Measurements from ENCODE around the gene NUDT19.
"Not testable (repeated sequence)": the region's sequence is repeated elsewhere in the genome, so short reads cannot be mapped to it uniquely, and the experiment has no call there.

NUDT19 gene

GRCh38 chr19:32691291-32691951 lies at the start of gene NUDT19:
NUDT19 (plus strand) TSS chr19:32691821; CDS start chr19:32691961, 140 bp downstream.
- DNase-seq (ENCODE audit: extremely low read depth in 1 of 2, low read depth in 1 of 2): peak; percentile 59 to 79

GRCh38 chr19:32642771-32643170 lies 48.9 kb upstream of the NUDT19 start:
- peak; percentile 16 to 69 for DNase-seq (ENCODE audit: extremely low read depth in 1 of 2, low read depth in 1 of 2)

DNA sequence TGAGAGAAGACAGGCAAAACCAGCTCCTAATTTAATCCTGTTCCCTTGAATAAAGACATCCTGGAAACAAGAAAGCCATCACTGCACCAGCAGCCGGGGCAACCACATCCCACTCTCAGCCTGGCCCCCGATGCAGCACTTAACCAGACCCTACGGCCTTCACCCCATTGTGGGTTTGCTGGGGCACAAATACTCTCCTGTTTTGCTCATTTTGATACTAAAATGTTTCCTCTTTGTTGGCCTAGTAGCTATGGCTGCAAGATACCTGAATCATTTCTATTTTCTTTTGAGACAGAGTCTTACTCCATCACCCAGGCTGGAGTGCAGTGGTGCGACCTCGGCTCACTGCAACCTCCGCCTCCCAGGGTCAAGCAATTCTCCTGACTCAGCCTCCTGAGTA lies 45.1 kb upstream of the NUDT19 start:
- DNase-seq (ENCODE audit: extremely low read depth in 1 of 2, low read depth in 1 of 2): peak; percentile 7 to 29

- no peak for DNase-seq (ENCODE audit: extremely low read depth in 1 of 2, low read depth in 1 of 2)
These were observed 44.3 kb upstream of the NUDT19 start for GRCh38 chr19:32647361-32647760.

DNA sequence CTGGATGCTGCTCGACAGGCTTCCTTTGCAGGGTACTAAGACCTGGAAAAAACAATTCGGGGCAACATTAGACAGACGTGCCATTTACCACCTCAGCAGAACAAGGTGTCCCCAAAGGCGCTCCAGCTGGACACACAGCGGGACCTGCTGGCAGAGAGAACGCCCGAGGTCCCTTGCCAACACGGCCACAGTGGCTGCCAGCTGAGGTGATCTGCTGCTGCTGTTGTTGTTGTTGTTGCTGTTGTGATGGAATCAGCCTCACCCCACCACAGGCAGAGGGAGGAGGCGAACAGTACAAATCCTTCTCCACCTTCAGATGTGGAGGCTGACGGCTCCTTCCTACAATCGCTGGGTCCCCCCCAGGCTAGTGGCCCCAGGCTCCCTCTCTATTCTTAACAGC lies 41.9 kb upstream of the NUDT19 start:
- no peak for DNase-seq (ENCODE audit: extremely low read depth in 1 of 2, low read depth in 1 of 2)

GRCh38 chr19:32650671-32651070 lies 41.0 kb upstream of the NUDT19 start:
- no peak for DNase-seq (ENCODE audit: extremely low read depth in 1 of 2, low read depth in 1 of 2)

DNA sequence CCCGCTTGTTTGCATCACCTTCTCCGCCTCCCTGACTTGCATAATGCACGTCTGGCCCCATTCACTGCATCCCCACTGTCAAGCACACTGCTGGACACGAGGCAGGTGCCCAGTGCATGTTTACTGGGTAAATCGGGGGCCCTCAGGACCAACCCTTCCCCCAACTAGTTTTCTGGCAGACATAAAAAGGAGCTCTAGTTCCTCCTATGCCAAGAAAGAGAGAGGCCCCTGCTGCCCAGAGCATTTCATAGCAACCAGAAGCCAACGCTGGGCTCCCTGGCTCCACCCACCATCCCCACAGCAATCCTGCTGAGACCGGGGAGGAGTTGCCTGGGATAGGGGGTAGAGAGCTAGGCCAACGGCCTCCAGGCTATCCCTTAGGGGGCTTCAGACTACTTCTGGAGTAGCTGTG lies 39.9 kb upstream of the NUDT19 start:
- DNase-seq (ENCODE audit: extremely low read depth in 1 of 2, low read depth in 1 of 2): no peak

- DNase-seq (ENCODE audit: extremely low read depth in 1 of 2, low read depth in 1 of 2): not testable (repeated sequence)
These were observed 39.3 kb upstream of the NUDT19 start for GRCh38 chr19:32652331-32652730.

- DNase-seq (ENCODE audit: extremely low read depth in 1 of 2, low read depth in 1 of 2): no peak
These were observed 38.6 kb upstream of the NUDT19 start for GRCh38 chr19:32652894-32653598.

DNA sequence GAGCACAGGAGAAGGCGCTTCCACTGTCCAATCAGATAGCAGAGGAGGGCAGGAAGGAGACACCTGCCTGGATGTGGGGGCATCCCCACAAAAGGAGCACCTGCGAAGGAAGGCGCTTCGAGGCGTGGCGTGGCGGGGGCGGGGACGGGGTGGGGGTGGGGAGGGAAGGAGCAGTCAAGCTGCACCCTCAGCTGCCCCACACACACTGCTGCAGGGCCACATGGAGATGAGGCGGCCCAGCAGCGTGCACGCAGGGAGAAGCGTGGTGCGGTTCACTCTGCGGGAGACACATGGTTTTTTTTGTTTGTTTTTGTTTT lies 38.1 kb upstream of the NUDT19 start:
- DNase-seq (ENCODE audit: extremely low read depth in 1 of 2, low read depth in 1 of 2): no peak

GRCh38 chr19:32656379-32656778 lies 35.2 kb upstream of the NUDT19 start:
- DNase-seq (ENCODE audit: extremely low read depth in 1 of 2, low read depth in 1 of 2): not testable (repeated sequence)

DNA sequence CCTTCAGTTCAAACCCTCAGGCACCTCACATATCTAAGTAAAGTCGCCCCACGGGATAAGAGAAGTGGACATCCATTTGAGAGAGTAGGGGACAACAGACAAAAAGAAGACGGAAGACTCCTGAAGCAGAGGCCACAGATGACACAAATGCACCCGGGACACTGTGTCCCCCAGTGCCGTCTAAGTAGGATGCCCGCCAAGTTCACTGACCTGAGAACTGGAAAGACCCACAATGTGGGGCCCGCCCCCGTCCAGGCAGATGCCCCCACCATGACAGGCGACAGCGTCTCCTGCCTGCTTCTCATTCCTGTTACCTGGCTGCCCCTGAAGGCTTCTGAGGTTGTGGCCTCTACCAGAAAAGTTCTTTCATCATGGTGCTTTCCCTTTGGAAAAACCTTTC lies 33.5 kb upstream of the NUDT19 start:
- DNase-seq (ENCODE audit: extremely low read depth in 1 of 2, low read depth in 1 of 2): no peak

DNA sequence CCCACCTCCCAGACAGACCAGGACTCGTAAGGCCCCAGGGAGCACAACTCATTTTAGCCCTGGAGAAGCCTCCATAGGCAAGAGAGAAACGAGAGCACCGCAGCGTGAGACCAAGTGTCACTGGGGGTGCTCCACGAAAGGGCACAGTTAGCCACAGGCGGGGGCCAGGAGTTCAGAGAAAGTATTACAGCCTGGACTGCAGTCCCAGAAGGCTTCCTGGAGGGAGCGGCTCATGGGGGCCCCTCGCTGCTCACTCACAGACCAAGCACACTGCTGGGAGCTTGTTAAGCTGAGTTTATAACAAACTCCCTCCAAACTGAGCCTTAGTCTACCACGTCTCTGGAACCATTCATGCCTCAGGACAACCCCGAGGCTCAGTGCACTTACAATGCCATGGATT lies 33.1 kb upstream of the NUDT19 start:
- no peak for DNase-seq (ENCODE audit: extremely low read depth in 1 of 2, low read depth in 1 of 2)

- DNase-seq (ENCODE audit: extremely low read depth in 1 of 2, low read depth in 1 of 2): no peak
These were observed 30.3 kb upstream of the NUDT19 start for GRCh38 chr19:32661318-32661717.

DNA sequence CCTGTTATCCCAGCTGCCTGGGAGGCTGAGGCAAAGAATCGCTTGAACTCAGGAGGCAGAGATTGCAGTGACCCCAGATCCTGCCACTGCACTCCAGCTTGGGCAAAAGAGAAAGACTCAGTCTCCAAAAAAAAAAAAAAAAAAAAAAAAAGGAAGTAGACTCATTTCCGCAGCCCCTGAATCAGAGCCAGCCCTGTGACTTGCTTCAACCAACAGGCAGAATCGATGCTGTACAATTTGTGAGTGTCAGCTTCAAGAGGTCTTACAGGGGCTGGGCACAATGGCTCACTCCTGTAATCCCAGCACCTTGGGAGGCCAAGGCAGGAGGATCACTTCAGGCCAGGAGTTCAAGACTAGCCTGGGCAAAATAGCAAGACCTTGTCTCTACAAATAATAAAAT lies 29.4 kb upstream of the NUDT19 start:
- DNase-seq (ENCODE audit: extremely low read depth in 1 of 2, low read depth in 1 of 2): no peak

DNA sequence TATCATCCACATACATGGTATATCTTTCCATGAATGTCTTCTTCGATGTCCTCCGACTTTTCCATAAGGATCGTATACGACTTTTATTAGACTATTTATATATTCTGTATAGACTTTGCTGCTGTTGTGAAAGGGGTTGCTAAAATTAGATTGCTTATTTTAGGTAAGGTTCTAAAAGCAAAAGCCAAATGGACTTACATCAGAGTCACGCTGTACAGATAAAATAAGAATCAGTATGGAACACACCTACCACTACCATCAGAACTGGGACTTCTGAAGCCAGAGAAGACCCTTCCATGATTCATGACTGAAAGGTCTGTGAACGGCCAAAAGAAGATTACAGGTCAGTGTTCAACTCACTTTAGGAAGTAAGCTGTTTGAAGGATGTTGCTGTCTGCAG lies 25.5 kb upstream of the NUDT19 start:
- DNase-seq (ENCODE audit: extremely low read depth in 1 of 2, low read depth in 1 of 2): no peak

GRCh38 chr19:32669310-32669709 lies 22.3 kb upstream of the NUDT19 start:
- no peak for DNase-seq (ENCODE audit: extremely low read depth in 1 of 2, low read depth in 1 of 2)

DNA sequence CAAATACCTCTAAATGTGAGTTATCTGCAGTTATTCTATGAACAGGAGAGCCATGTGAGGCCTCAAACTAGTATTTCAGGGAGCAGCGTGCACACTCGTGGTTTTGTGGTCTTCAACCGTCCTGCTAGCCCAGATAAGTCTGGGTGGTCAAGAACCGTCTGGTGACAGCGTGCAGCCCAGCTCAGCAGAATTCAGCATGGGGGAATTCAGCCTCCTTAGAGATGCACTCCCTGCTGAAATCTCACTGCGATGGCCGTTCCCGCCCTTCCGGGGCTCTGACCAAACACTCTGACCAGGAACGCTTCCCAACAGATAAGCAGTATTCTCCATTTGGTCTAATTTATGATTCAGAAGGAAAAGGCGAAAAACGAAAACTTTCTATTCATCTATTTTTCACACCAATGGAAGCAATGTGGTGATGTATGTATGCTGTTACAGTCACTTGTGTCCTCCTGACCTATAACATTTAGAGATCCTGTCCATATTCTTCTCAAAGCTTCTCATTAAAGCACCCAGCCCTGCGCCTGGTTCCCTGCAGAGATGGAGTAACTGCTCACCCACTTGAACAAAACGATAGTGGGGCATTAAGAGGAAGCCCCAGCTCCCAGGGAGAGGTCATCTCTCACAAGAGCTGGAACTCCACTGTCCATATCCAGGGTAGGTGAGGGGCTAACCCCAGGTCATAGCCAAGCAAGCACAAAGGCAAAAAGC lies 19.6 kb upstream of the NUDT19 start:
- DNase-seq (ENCODE audit: extremely low read depth in 1 of 2, low read depth in 1 of 2): no peak

DNA sequence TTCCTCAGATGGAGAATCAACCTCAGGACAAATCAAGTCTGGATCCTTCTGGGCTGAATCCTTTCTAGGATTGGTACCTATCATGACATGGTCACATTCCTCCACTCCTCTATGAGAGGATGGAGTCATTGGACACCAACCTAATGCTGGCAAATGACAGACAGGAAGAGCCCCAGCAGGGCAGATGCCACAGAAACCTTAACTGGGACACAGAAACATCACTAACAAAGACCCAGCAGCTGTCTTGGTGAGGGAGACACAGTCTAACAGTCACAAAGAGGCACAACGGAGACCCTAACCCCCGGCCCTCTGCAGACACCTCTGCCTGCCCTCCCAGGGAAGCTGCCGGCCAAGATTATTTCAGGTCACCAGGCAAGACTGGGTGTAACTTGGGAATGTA lies 18.8 kb upstream of the NUDT19 start:
- no peak for DNase-seq (ENCODE audit: extremely low read depth in 1 of 2, low read depth in 1 of 2)

GRCh38 chr19:32673573-32673972 lies 18.0 kb upstream of the NUDT19 start:
- DNase-seq (ENCODE audit: extremely low read depth in 1 of 2, low read depth in 1 of 2): no peak

- no peak for DNase-seq (ENCODE audit: extremely low read depth in 1 of 2, low read depth in 1 of 2)
These were observed 17.3 kb upstream of the NUDT19 start for GRCh38 chr19:32674153-32674930.
